Karpas-422 (cell line): Measurements from ENCODE around the gene SEBOX. TPM values are rescaled to one million over a fixed set of nuclear protein-coding genes. Genes with fewer than 3 reads are reported as not detected.

Experiments
- DNase-seq: peaks from one replicate; pipeline ENCODE4 v3.0.0-alpha.2; 2015
- H2AFZ ChIP-seq: fragments of 200-600 bp; sonication (generic); 2 replicates; pipeline ENCODE4 v1.6.1; 2014; ENCODE audit warnings: antibody characterized with exemption, low read length, mixed read lengths
- H3K27ac ChIP-seq: fragments of 200-600 bp; sonication (generic); 2 replicates; pipeline ENCODE4 v1.5.1; 2014; ENCODE audit warnings: mild to moderate bottlenecking, low read length, moderate library complexity
- H3K27me3 ChIP-seq: fragments of 200-600 bp; sonication (generic); 2 replicates; pipeline ENCODE4 v1.6.1; 2014; ENCODE audit warnings: low read length, mixed read lengths
- H3K36me3 ChIP-seq: fragments of 200-600 bp; sonication (generic); 2 replicates; pipeline ENCODE4 v1.6.1; 2014; ENCODE audit warnings: low read length, mixed read lengths; ENCODE audit not compliant: insufficient read depth
- H3K4me1 ChIP-seq: fragments of 200-600 bp; sonication (generic); 2 replicates; pipeline ENCODE4 v1.6.1; 2014; ENCODE audit warnings: mild to moderate bottlenecking, low read length, mixed read lengths
- H3K4me2 ChIP-seq: fragments of 200-600 bp; sonication (generic); 2 replicates; pipeline ENCODE4 v1.6.1; 2014; ENCODE audit warnings: low read length, low read depth, mild to moderate bottlenecking; ENCODE audit not compliant: poor library complexity, severe bottlenecking
- H3K4me3 ChIP-seq: fragments of 200-600 bp; sonication (generic); 2 replicates; pipeline ENCODE4 v1.5.1; 2014; ENCODE audit warnings: mild to moderate bottlenecking, antibody characterized with exemption, low read length, mixed read lengths
- H3K79me2 ChIP-seq: fragments of 200-600 bp; sonication (generic); 2 replicates; pipeline ENCODE4 v1.6.1; 2014; ENCODE audit warnings: mild to moderate bottlenecking, low read length, mixed read lengths
- H3K9ac ChIP-seq: fragments of 200-600 bp; sonication (generic); 2 replicates; pipeline ENCODE4 v1.6.0; 2014; ENCODE audit warnings: low read length
- H3K9me2 ChIP-seq: fragments of 200-600 bp; sonication (generic), shearing (Covaris generic); replicated peaks from 2 replicates; pipeline ENCODE4 v1.6.0; 2014; ENCODE audit warnings: mild to moderate bottlenecking, low read length, moderate library complexity; ENCODE audit not compliant: insufficient read depth
- H3K9me3 ChIP-seq: fragments of 300-700, 200-600 bp; sonication (generic); 2 replicates; pipeline ENCODE4 v1.6.1; 2014; ENCODE audit warnings: low read length, mixed read lengths
- H4K20me1 ChIP-seq: fragments of 200-600 bp; sonication (generic); 2 replicates; pipeline ENCODE4 v1.6.1; 2014; ENCODE audit warnings: mild to moderate bottlenecking, antibody characterized with exemption, low read length, low read depth; ENCODE audit not compliant: insufficient read depth
- total RNA-seq: library from RNA; depleted of rRNA; stranded (reverse); fragments of >200 nt; shearing (Covaris generic); gene quantifications from 2 replicates; pipeline ENCODE4 v1.2.3, GENCODE V29; 2014; ENCODE audit warnings: low replicate concordance

Gene SEBOX
- total RNA-seq, 1 experiment from 2014 or later, result not detected

- DNase-seq, result no peak
- Histone ChIP-seq H3K27me3 (no peaks in the 10 kb centered on the region), H3K36me3 (no peaks in the 10 kb centered on the region), H3K79me2 (no peaks in the 10 kb centered on the region), H3K4me1 (peaks cover 13% of the 10 kb centered on the region), H3K9me3 (no peaks in the 10 kb centered on the region), H3K4me2 (peak overlapping the region; percentile 95), H2AFZ (no peak overlapping the region; the same call in 1 of the 2 replicates), H3K4me3 (peak overlapping the region; percentile 81), H4K20me1 (no peaks in the 10 kb centered on the region), H3K27ac (no peak overlapping the region), H3K9ac (peak overlapping the region; percentile 80), H3K9me2 (no peaks in the 10 kb centered on the region)
Measured at GRCh38 chr17:28404812-28405570, 40.0 kb upstream of the SEBOX start.

DNA sequence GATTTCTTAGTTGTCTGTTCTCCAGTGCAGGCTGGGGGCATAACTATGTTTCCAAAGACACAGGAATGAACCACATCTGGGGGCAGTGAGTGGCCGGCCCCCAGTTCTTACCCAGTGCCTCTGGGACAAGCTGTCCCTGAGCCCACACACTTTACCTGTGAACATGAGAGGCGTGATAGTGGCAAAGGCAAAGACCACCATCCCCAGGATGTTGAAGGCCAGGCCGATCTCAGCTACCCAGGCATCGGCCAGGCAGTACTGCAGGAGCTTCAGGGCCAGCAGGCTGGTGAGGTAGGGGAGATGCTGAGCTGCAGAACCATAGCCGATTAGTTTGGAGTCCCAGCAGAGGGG is 39.4 kb upstream of the SEBOX start:
- Histone ChIP-seq H4K20me1 (no peaks in the 10 kb centered on the region), H3K9ac (no peak overlapping the region), H3K4me3 (no peak overlapping the region), H3K27ac (no peak overlapping the region), H2AFZ (no peak overlapping the region), H3K79me2 (no peaks in the 10 kb centered on the region), H3K9me3 (no peaks in the 10 kb centered on the region), H3K27me3 (no peaks in the 10 kb centered on the region), H3K4me1 (peaks cover 13% of the 10 kb centered on the region), H3K9me2 (no peaks in the 10 kb centered on the region), H3K36me3 (no peaks in the 10 kb centered on the region), H3K4me2 (no peak overlapping the region)
- DNase-seq, result no peak

DNA sequence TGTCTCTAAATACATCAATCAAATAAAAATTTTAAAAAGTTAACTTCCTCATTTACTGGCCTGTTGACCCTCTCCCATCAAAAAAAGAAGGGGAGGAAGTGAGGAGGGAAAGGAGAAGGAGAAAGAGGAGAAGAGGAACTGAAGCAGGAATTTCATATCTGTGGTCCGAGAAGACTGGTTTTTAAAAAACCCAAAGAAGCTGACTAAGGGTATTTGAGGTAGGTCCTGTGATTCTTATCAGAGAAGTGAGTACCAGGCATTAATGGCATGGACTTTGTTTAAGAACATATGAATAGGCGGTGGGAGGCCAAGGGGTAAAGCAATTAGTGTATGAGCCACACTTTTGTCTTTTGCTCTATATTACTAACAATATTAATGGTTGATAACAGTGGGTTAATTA is 39.0 kb upstream of the SEBOX start:
- no peak overlapping the region for H3K9ac ChIP-seq
- no peaks in the 10 kb centered on the region for H3K27me3 ChIP-seq
- H3K79me2 ChIP-seq, result no peaks in the 10 kb centered on the region
- no peaks in the 10 kb centered on the region for H4K20me1 ChIP-seq
- no peak overlapping the region for H2AFZ ChIP-seq
- H3K4me2 ChIP-seq, result no peak overlapping the region
- H3K36me3 ChIP-seq, result no peaks in the 10 kb centered on the region
- no peak overlapping the region for H3K4me3 ChIP-seq
- H3K9me2 ChIP-seq, result no peaks in the 10 kb centered on the region
- peak; percentile 61 for DNase-seq
- H3K4me1 ChIP-seq, result peaks cover 13% of the 10 kb centered on the region
- H3K27ac ChIP-seq, result no peak overlapping the region
- H3K9me3 ChIP-seq, result no peaks in the 10 kb centered on the region

- Histone ChIP-seq H3K4me1 (peaks cover 13% of the 10 kb centered on the region), H3K36me3 (peaks cover 4% of the 10 kb centered on the region; the same call in 1 of the 2 replicates), H3K9me3 (no peaks in the 10 kb centered on the region), H3K27me3 (no peaks in the 10 kb centered on the region), H2AFZ (no peak overlapping the region), H3K4me3 (no peak overlapping the region), H3K4me2 (no peak overlapping the region), H4K20me1 (peaks cover 8% of the 10 kb centered on the region; the same call in 1 of the 2 replicates), H3K9me2 (no peaks in the 10 kb centered on the region), H3K27ac (no peak overlapping the region), H3K79me2 (no peaks in the 10 kb centered on the region), H3K9ac (no peak overlapping the region)
- no peak for DNase-seq
Measured at GRCh38 chr17:28402844-28403243, 37.8 kb upstream of the SEBOX start.

DNA sequence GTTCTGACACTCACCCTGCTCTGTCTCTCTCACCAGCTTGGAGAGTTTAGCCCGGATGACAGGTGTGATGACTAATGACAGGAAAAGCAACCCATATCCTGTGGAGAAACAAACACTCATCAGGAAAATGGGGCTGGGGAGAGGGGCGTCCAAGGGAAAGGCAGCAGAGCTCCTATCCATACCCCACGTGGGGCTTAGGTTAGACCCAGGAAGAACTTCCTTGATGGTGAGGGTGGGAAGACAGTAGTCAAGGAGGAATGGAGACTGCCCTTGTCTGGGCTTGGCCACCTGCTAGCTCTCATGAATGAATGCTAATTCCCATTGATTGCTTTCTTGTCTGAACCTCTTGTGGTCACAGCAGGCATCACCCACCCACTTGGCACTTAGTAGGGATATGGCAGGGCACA is 37.2 kb upstream of the SEBOX start:
- Histone ChIP-seq H3K4me2 (no peak overlapping the region), H3K4me1 (peaks cover 13% of the 10 kb centered on the region)
- peak; percentile 55 for DNase-seq

GRCh38 chr17:28399808-28400207 is 34.8 kb upstream of the SEBOX start:
- H2AFZ ChIP-seq, result no peak overlapping the region
- no peak overlapping the region for H3K27ac ChIP-seq

More for the DNA sequence above, 37.2 kb upstream of the SEBOX start:
- no peak overlapping the region for H3K9ac ChIP-seq
- no peak overlapping the region for H2AFZ ChIP-seq
- H3K36me3 ChIP-seq, result peaks cover 4% of the 10 kb centered on the region; the same call in 1 of the 2 replicates
- no peak overlapping the region for H3K4me3 ChIP-seq
- no peaks in the 10 kb centered on the region for H3K27me3 ChIP-seq
- no peaks in the 10 kb centered on the region for H3K79me2 ChIP-seq
- H3K27ac ChIP-seq, result no peak overlapping the region
- H4K20me1 ChIP-seq, result peaks cover 10% of the 10 kb centered on the region; the same call in 1 of the 2 replicates
- no peaks in the 10 kb centered on the region for H3K9me2 ChIP-seq
- H3K9me3 ChIP-seq, result no peaks in the 10 kb centered on the region

GRCh38 chr17:28398280-28398981 is 33.4 kb upstream of the SEBOX start:
- Histone ChIP-seq H3K27me3 (no peaks in the 10 kb centered on the region), H3K36me3 (peaks cover 26% of the 10 kb centered on the region), H4K20me1 (peaks cover 13% of the 10 kb centered on the region; the same call in 1 of the 2 replicates), H3K27ac (no peak overlapping the region), H3K9me2 (no peaks in the 10 kb centered on the region), H3K4me1 (no peaks in the 10 kb centered on the region), H3K9me3 (no peaks in the 10 kb centered on the region), H2AFZ (no peak overlapping the region), H3K9ac (no peak overlapping the region), H3K4me3 (no peak overlapping the region), H3K79me2 (no peaks in the 10 kb centered on the region), H3K4me2 (no peak overlapping the region)
- no peak for DNase-seq

More at GRCh38 chr17:28399808-28400207, 34.8 kb upstream of the SEBOX start:
- H3K36me3 ChIP-seq, result peaks cover 16% of the 10 kb centered on the region
- no peaks in the 10 kb centered on the region for H3K79me2 ChIP-seq
- H3K4me2 ChIP-seq, result no peak overlapping the region
- no peak overlapping the region for H3K4me3 ChIP-seq
- no peaks in the 10 kb centered on the region for H3K4me1 ChIP-seq
- H3K27me3 ChIP-seq, result no peaks in the 10 kb centered on the region
- H4K20me1 ChIP-seq, result peaks cover 13% of the 10 kb centered on the region; the same call in 1 of the 2 replicates
- H3K9ac ChIP-seq, result no peak overlapping the region
- DNase-seq, result no peak
- H3K9me2 ChIP-seq, result no peaks in the 10 kb centered on the region
- H3K9me3 ChIP-seq, result no peaks in the 10 kb centered on the region

- no peaks in the 10 kb centered on the region for H3K4me1 ChIP-seq
- no peaks in the 10 kb centered on the region for H3K9me3 ChIP-seq
- no peaks in the 10 kb centered on the region for H3K79me2 ChIP-seq
- no peak overlapping the region for H3K9ac ChIP-seq
- H3K4me2 ChIP-seq, result no peak overlapping the region
- H3K27me3 ChIP-seq, result no peaks in the 10 kb centered on the region
- no peak overlapping the region for H3K27ac ChIP-seq
- peaks cover 29% of the 10 kb centered on the region for H3K36me3 ChIP-seq
- DNase-seq, result no peak
- H4K20me1 ChIP-seq, result peaks cover 13% of the 10 kb centered on the region; the same call in 1 of the 2 replicates
- H3K4me3 ChIP-seq, result no peak overlapping the region
- H2AFZ ChIP-seq, result no peak overlapping the region
- no peaks in the 10 kb centered on the region for H3K9me2 ChIP-seq
Measured at GRCh38 chr17:28397687-28398279, 32.8 kb upstream of the SEBOX start.
